Thoracic aorta (tissue), 2 donors: Measurements from ENCODE around the gene TMEM18. TPM values are rescaled to one million over a fixed set of nuclear protein-coding genes. Genes with fewer than 3 reads are reported as not detected.
"Not testable (repeated sequence)": the region's sequence is repeated elsewhere in the genome, so short reads cannot be mapped to it uniquely, and the experiment has no call there.

ENCODE experiments used
- ATAC-seq: fragments of 150-250 bp; one replicate; pipeline ENCODE4 v1.8.0; 2017; ENCODE audit warnings: low read depth; ENCODE audit not compliant: insufficient number of reproducible peaks, low FRiP score
- DNase-seq: peaks from one replicate; pipeline ENCODE4 v3.0.0-alpha.2; 2020; ENCODE audit warnings: low spot score
- H3K27ac ChIP-seq, 2 donors: fragments of 200-600 bp; sonication (generic); 1 replicate in 1 of 2; 2 replicates in 1 of 2; pipeline ENCODE4 v1.5.1; 2016; ENCODE audit warnings: mild to moderate bottlenecking in 2 of 2, moderate library complexity in 2 of 2
- H3K27me3 ChIP-seq: fragments of 200-600 bp; sonication (generic); replicated peaks from 2 replicates; pipeline ENCODE4 v1.6.0; 2016; ENCODE audit warnings: mild to moderate bottlenecking; ENCODE audit not compliant: insufficient read depth
- H3K36me3 ChIP-seq: fragments of 200-600 bp; sonication (generic); one replicate; pipeline ENCODE4 v1.5.1; 2016
- H3K4me1 ChIP-seq, 2 donors: fragments of 200-600 bp; sonication (generic); 1 replicate in 1 of 2; 2 replicates in 1 of 2; pipeline versions ENCODE4 v1.5.1 to v1.6.0; 2016; ENCODE audit warnings: low read depth in 2 of 2, mild to moderate bottlenecking in 1 of 2; ENCODE audit not compliant: control insufficient read depth in 1 of 2
- H3K4me3 ChIP-seq: fragments of 200-600 bp; sonication (generic); 2 replicates; pipeline ENCODE4 v1.5.1; 2016; ENCODE audit warnings: mild to moderate bottlenecking
- H3K9me3 ChIP-seq: fragments of 200-600 bp; sonication (generic); 2 replicates; pipeline ENCODE4 v1.5.1; 2016
- total RNA-seq, 2 donors: library from RNA; depleted of rRNA; stranded (reverse); fragments of >200 nt; gene quantifications; one replicate each; pipeline versions ENCODE4 v1.1.0 to v1.2.3, GENCODE V29; 2016
- TF ChIP-seq, protein P1 (sequence below): fragments of 200-600 bp; sonication (generic); IDR thresholded peaks from one replicate; pipeline ENCODE4 v1.5.1; 2019; ENCODE audit warnings: antibody characterized with exemption

The TMEM18 gene
- total RNA-seq, 2 donors from 2014 or later: 3.1 to 14.8 TPM

DNA sequence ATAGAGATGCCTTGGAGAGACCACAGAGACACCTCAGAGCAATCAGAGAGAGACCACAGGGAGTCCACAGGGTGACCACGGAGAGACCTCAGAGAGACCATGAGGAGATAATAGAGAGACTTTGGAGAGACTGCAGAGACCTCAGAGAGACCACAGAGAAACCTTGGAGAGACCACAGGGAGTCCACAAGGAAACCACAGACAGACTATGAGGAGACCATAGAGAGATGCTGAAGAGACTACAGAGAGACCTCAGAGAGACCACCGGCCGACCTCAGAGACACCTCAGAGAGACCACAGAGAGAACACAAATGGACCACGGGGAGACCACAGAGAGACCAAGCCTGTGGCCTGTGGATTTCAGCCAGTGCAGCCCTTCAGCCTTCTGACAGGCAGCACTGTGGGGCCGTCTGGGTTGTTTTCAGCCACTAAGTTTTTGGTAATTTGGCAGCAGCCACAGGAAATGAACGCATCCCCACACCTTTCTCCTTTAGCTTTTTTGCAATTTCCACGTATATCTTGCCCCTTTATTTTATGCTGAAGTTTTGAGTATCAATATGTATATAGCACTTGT, 11.4 kb upstream of the TMEM18 start:
- Histone ChIP-seq H3K4me1 (peaks cover 11 to 21% of the 10 kb centered on the region in 2 donors), H3K36me3 (no peaks in the 10 kb centered on the region), H3K27me3 (no peaks in the 10 kb centered on the region), H3K4me3 (peak overlapping the region; percentile 38), H3K27ac (peak overlapping the region; percentile 54 to 61), H3K9me3 (no peaks in the 10 kb centered on the region)
- ATAC-seq: no peak
- TF ChIP-seq, protein P1, sequence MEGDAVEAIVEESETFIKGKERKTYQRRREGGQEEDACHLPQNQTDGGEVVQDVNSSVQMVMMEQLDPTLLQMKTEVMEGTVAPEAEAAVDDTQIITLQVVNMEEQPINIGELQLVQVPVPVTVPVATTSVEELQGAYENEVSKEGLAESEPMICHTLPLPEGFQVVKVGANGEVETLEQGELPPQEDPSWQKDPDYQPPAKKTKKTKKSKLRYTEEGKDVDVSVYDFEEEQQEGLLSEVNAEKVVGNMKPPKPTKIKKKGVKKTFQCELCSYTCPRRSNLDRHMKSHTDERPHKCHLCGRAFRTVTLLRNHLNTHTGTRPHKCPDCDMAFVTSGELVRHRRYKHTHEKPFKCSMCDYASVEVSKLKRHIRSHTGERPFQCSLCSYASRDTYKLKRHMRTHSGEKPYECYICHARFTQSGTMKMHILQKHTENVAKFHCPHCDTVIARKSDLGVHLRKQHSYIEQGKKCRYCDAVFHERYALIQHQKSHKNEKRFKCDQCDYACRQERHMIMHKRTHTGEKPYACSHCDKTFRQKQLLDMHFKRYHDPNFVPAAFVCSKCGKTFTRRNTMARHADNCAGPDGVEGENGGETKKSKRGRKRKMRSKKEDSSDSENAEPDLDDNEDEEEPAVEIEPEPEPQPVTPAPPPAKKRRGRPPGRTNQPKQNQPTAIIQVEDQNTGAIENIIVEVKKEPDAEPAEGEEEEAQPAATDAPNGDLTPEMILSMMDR: no peak
- DNase-seq: no peak

- Histone ChIP-seq H3K4me1 (peaks cover 11 to 15% of the 10 kb centered on the region in 2 donors), H3K36me3 (no peaks in the 10 kb centered on the region), H3K4me3 (no peak overlapping the region), H3K27me3 (no peaks in the 10 kb centered on the region), H3K27ac (no peak overlapping the region), H3K9me3 (no peaks in the 10 kb centered on the region)
- ATAC-seq (no peak), DNase-seq (no peak)
- TF ChIP-seq, protein P1: no peak
These were observed 8.2 kb upstream of the TMEM18 start for GRCh38 chr2:685421-685820.

GRCh38 chr2:684913-685312, 7.7 kb upstream of the TMEM18 start:
- ATAC-seq, H3K36me3 ChIP-seq, H3K27me3 ChIP-seq, H3K4me3 ChIP-seq, H3K27ac ChIP-seq, H3K9me3 ChIP-seq, DNase-seq: not testable (repeated sequence)
- peaks cover 10 to 12% of the 10 kb centered on the region in 2 donors for H3K4me1 ChIP-seq

GRCh38 chr2:682226-682625, 5.0 kb upstream of the TMEM18 start:
- ATAC-seq (no peak), DNase-seq (no peak)
- peaks cover 0 to 4% of the 10 kb centered on the region in 2 donors for H3K4me1 ChIP-seq
- no peak overlapping the region for H3K27ac ChIP-seq
- no peaks in the 10 kb centered on the region for H3K9me3 ChIP-seq
- no peaks in the 10 kb centered on the region for H3K27me3 ChIP-seq
- H3K36me3 ChIP-seq: no peaks in the 10 kb centered on the region
- no peak overlapping the region for H3K4me3 ChIP-seq
- TF ChIP-seq, protein P1: no peak

- peaks cover 1 to 4% of the 10 kb centered on the region in 2 donors for H3K4me1 ChIP-seq
- ATAC-seq: no peak
These were observed 4.1 kb upstream of the TMEM18 start for GRCh38 chr2:681312-681711.

More at GRCh38 chr2:681312-681711, 4.1 kb upstream of the TMEM18 start:
- Histone ChIP-seq H3K9me3 (no peaks in the 10 kb centered on the region), H3K27ac (no peak overlapping the region), H3K27me3 (no peaks in the 10 kb centered on the region), H3K4me3 (no peak overlapping the region), H3K36me3 (no peaks in the 10 kb centered on the region)
- TF ChIP-seq, protein P1: no peak
- DNase-seq: no peak
